A549 (cell line): Measurements from ENCODE around the gene LIPF. TPM values are rescaled to one million over a fixed set of nuclear protein-coding genes. Genes with fewer than 3 reads are reported as not detected.
A peak's percentile ranks its signal among the peaks of the same experiment; 100 is the strongest.

Source experiments
- ATAC-seq, 2 experiments: fragments of 200-7000 bp in 1 of 2; fragments of >200 bp in 1 of 2; cut with Nextera tagmentation in 1 of 2; cut with Tn5 transposase in 1 of 2; 3 replicates each; pipeline versions ENCODE4 v1.8.0 to v1.9.1; 2018 to 2020; ENCODE audit warnings: mild to moderate bottlenecking in 1 of 2, moderate library complexity in 1 of 2
- CTCF ChIA-PET: fragments of 300-600 bp; sonication (Branson Sonifier 250); formaldehyde crosslinking; extraction: SDS; loops from one replicate; lab custom pipeline; 2021; ENCODE audit warnings: antibody characterized with exemption, inconsistent platforms; lab: Yijun Ruan, JAX
- POLR2A ChIA-PET: fragments of 350-600 bp; formaldehyde crosslinking; extraction: SDS; loops from one replicate; lab custom pipeline; 2021; ENCODE audit warnings: antibody characterized with exemption, inconsistent platforms; lab: Yijun Ruan, JAX
- DNase-seq, 2 experiments: peaks; one replicate each; pipeline versions ENCODE4 v3.0.0 to v3.0.0-alpha.2; 2011 to 2016; ENCODE audit warnings: low read depth in 1 of 2, low spot score in 1 of 2
- FAIRE-seq: peaks from 2 replicates; lab custom pipeline; 2011; peaks lifted over from hg19 to GRCh38; lab: Jason Lieb, UNC
- H3K27ac ChIP-seq, 2 experiments: fragments of >200 bp; sonication (Bioruptor Twin); formaldehyde crosslinking; 3 replicates each; pipeline ENCODE4 v1.5.1; 2016 to 2017
- H3K4me1 ChIP-seq: fragments of >200 bp; sonication (Bioruptor Twin); formaldehyde crosslinking; 3 replicates; pipeline ENCODE4 v1.6.1; 2016
- H3K4me2 ChIP-seq: fragments of >200 bp; sonication (Bioruptor Twin); formaldehyde crosslinking; 3 replicates; pipeline ENCODE4 v1.6.1; 2016
- H3K4me3 ChIP-seq: fragments of >200 bp; sonication (Bioruptor Twin); formaldehyde crosslinking; 3 replicates; pipeline ENCODE4 v1.5.1; 2016
- H3K9me3 ChIP-seq: fragments of >200 bp; sonication (Bioruptor Twin); formaldehyde crosslinking; 3 replicates; pipeline ENCODE4 v1.6.1; 2016
- ATOH8 ChIP-seq: fragments of 250-450 bp; sonication (Bioruptor Pico); IDR thresholded peaks from 2 replicates; pipeline ENCODE4 v1.5.0; 2020; ENCODE audit warnings: low read depth, mild to moderate bottlenecking, moderate library complexity
- CBX2 ChIP-seq: fragments of 200-600 bp; sonication (generic); IDR thresholded peaks from 2 replicates; pipeline ENCODE4 v1.6.1; 2016; ENCODE audit warnings: low read depth, mild to moderate bottlenecking, borderline replicate concordance
- CHD2 ChIP-seq: fragments of 150-350 bp; IDR thresholded peaks from 2 replicates; pipeline ENCODE4 v1.6.1; 2014; ENCODE audit warnings: low read length; ENCODE audit not compliant: partially characterized antibody
- CHD4 ChIP-seq: fragments of 200-600 bp; sonication (generic); IDR thresholded peaks from 2 replicates; pipeline ENCODE4 v1.6.1; 2016; ENCODE audit warnings: antibody characterized with exemption, mild to moderate bottlenecking, borderline replicate concordance
- EHF ChIP-seq: fragments of 250-450 bp; sonication (Bioruptor Pico); IDR thresholded peaks from 2 replicates; pipeline ENCODE4 v1.5.0; 2020; ENCODE audit warnings: mild to moderate bottlenecking
- ELK1 ChIP-seq: fragments of 150-350 bp; IDR thresholded peaks from 2 replicates; pipeline ENCODE4 v1.6.1; 2014; ENCODE audit warnings: low read depth, mild to moderate bottlenecking, low read length
- JUNB ChIP-seq: fragments of >200 bp; sonication (Bioruptor Twin); formaldehyde crosslinking; IDR thresholded peaks from 2 replicates; pipeline ENCODE4 v1.6.1; 2016
- KDM1A ChIP-seq: fragments of 200-600 bp; sonication (generic); IDR thresholded peaks from 2 replicates; pipeline ENCODE4 v1.6.1; 2016; ENCODE audit warnings: low read depth, mild to moderate bottlenecking
- MAFK ChIP-seq: fragments of 450-650 bp; IDR thresholded peaks from 2 replicates; pipeline ENCODE4 v1.6.1; 2014; ENCODE audit not compliant: partially characterized antibody
- MAX ChIP-seq: IDR thresholded peaks from 2 replicates; pipeline ENCODE4 v1.6.1; 2012
- MAZ ChIP-seq: fragments of 150-350 bp; IDR thresholded peaks from 2 replicates; pipeline ENCODE4 v1.6.1; 2014; ENCODE audit warnings: antibody characterized with exemption, low read depth, low read length, borderline replicate concordance
- NFE2L2 ChIP-seq: fragments of 150-350 bp; conservative IDR thresholded peaks from 2 replicates; pipeline ENCODE4 v1.6.1; 2014; ENCODE audit warnings: low read length
- NR3C1 ChIP-seq: fragments of >200 bp; sonication (Bioruptor Twin); formaldehyde crosslinking; IDR thresholded peaks from 3 replicates; pipeline ENCODE4 v1.6.1; 2017
- PBX3 ChIP-seq: IDR thresholded peaks from 2 replicates; pipeline ENCODE4 v1.6.1; 2012
- POLR2A ChIP-seq: IDR thresholded peaks from 2 replicates; pipeline ENCODE4 v1.6.1; 2012; ENCODE audit warnings: mild to moderate bottlenecking, low read length
- RCOR1 ChIP-seq: fragments of 150-350 bp; IDR thresholded peaks from 2 replicates; pipeline ENCODE4 v1.6.1; 2014; ENCODE audit warnings: antibody characterized with exemption, low read length, low read depth
- REST ChIP-seq: fragments of 200-600 bp; sonication (generic); IDR thresholded peaks from 2 replicates; pipeline ENCODE4 v1.6.1; 2016; ENCODE audit warnings: antibody characterized with exemption, mild to moderate bottlenecking, moderate library complexity
- RFX5 ChIP-seq: fragments of 450-650 bp; IDR thresholded peaks from 2 replicates; pipeline ENCODE4 v1.7.1; 2014; ENCODE audit warnings: antibody characterized with exemption, mild to moderate bottlenecking, moderate library complexity
- TFCP2L1 ChIP-seq: fragments of 250-450 bp; sonication (Bioruptor Pico); IDR thresholded peaks from 2 replicates; pipeline ENCODE4 v1.5.0; 2021; ENCODE audit warnings: mild to moderate bottlenecking
- ZC3H11A ChIP-seq: fragments of 450-650 bp; IDR thresholded peaks from 2 replicates; pipeline ENCODE4 v1.6.1; 2014; ENCODE audit warnings: antibody characterized with exemption, mild to moderate bottlenecking
- WGBS: methylation state at CpG from one replicate; pipeline ENCODE4 v1.1.6; 2017; ENCODE audit errors: missing lambda C conversion rate; 5-methylcytosine and 5-hydroxymethylcytosine counted together
- polyA plus RNA-seq, 4 experiments: library from polyadenylated mRNA; depleted of rRNA in 3 of 4; stranded (reverse); fragments of >200 nt; fragmentation: RNase III in 1 of 4; extraction: RNeasy Plus Mini Kit Qiagen cat#74134 plus additional on column Dnase treatment in 1 of 4; gene quantifications; 2 replicates in 3 of 4; 3 replicates in 1 of 4; pipeline ENCODE4 v1.2.3, GENCODE V29; 2011 to 2017

LIPF gene
- polyA plus RNA-seq, 2 of the 4 experiments (the other 2 are of a cell fraction), result not detected

- ATAC-seq, result no peak
- 0 out of 3 replicates have a peak overlapping the region, but pooled peaks have one; percentile 4 for H3K4me2 ChIP-seq
- TF ChIP-seq PBX3 (no peak), ELK1 (no peak), CHD2 (no peak), CHD4 (no peak), EHF (no peak), KDM1A (no peak), RCOR1 (no peak), CBX2 (no peak), MAX (no peak), ZC3H11A (no peak), NR3C1 (no peak), RFX5 (no peak), TFCP2L1 (CRISPR knock-in tag) (no peak), JUNB (no peak), MAZ (no peak)
- DNase-seq, result no peak
- WGBS, result 83% methylated on average over 2 of the region's 2 CpGs
- H3K27ac ChIP-seq, result peak overlapping the region; percentile 14 to 81; a peak in 2 of 6 replicates
- H3K4me1 ChIP-seq, result peaks cover 29% of the 10 kb centered on the region
- FAIRE-seq, result no peak
- no peaks in the 10 kb centered on the region for H3K9me3 ChIP-seq
- H3K4me3 ChIP-seq, result no peak overlapping the region
- CTCF ChIA-PET, result no interaction called here
- POLR2A ChIA-PET, result interaction anchor here (0.7 kb wide), 1 partner anchor 791 kb away, joined by 3 read pairs; no protein-coding TSS in a partner anchor
Measured at GRCh38 chr10:88652616-88653015, 11.6 kb upstream of the LIPF start.

- no peak for DNase-seq
- TF ChIP-seq NFE2L2 (no peak), MAFK (no peak), POLR2A (no peak), ATOH8 (CRISPR knock-in tag) (no peak), CBX2 (no peak), REST (no peak)
- TF ChIP-seq, all 56 proteins: peak for 0
- FAIRE-seq (no peak), ATAC-seq (no peak)
- Histone ChIP-seq H3K9me3 (no peaks in the 10 kb centered on the region), H3K4me1 (peaks cover 1% of the 10 kb centered on the region; the same call in 1 of the 3 replicates), H3K4me3 (no peak overlapping the region), H3K4me2 (no peak overlapping the region), H3K27ac (no peak overlapping the region)
- CTCF ChIA-PET, result interaction anchor here (0.8 kb wide), 1 partner anchor 30 kb away, joined by 3 read pairs; no protein-coding TSS in a partner anchor
- 50% methylated on average over 1 of the region's 1 CpG for WGBS
- POLR2A ChIA-PET, result no interaction called here
Measured at GRCh38 chr10:88657901-88658300, 6.3 kb upstream of the LIPF start.
